PC-9 (cell line): ENCODE data around the gene TOR3A. TPM values are rescaled to one million over a fixed set of nuclear protein-coding genes. Genes with fewer than 3 reads are reported as not detected.

Experiments
- BruUV-seq: library from RNA; stranded (reverse); fragments of 400-500 nt; replicated peaks from 2 replicates; lab custom pipeline; 2021; lab: Mats Ljungman, UMichigan
- CTCF ChIA-PET: fragments of 300-600 bp; sonication (Branson Sonifier 250); formaldehyde crosslinking; loops from one replicate; lab custom pipeline; 2022; ENCODE audit warnings: antibody characterized with exemption; lab: Charles Lee
- POLR2A ChIA-PET: fragments of 300-600 bp; sonication (Branson Sonifier 250); formaldehyde crosslinking; loops from one replicate; lab custom pipeline; 2022; ENCODE audit warnings: antibody characterized with exemption; ENCODE audit not compliant: unreplicated experiment; lab: Charles Lee
- DNase-seq, 2 experiments: peaks; one replicate each; pipeline versions ENCODE4 v3.0.0 to v3.0.0-alpha.2; 2015 to 2022; ENCODE audit warnings: mixed read lengths in 1 of 2
- H2AFZ ChIP-seq: fragments of 200-600 bp; sonication (generic); 2 replicates; pipeline ENCODE4 v1.8.1; 2017; ENCODE audit warnings: antibody characterized with exemption
- H3F3A ChIP-seq: fragments of 200-600 bp; sonication (generic); 2 replicates; pipeline ENCODE4 v1.8.1; 2017; ENCODE audit warnings: antibody characterized with exemption, mild to moderate bottlenecking, low read depth; ENCODE audit not compliant: insufficient read depth
- H3K27ac ChIP-seq: fragments of 200-600 bp; sonication (generic); 2 replicates; pipeline ENCODE4 v1.6.1; 2016; ENCODE audit warnings: mixed run types
- H3K27me3 ChIP-seq: fragments of 200-600 bp; sonication (generic); 2 replicates; pipeline ENCODE4 v1.6.1; 2016; ENCODE audit warnings: low read depth, mixed run types; ENCODE audit not compliant: insufficient read depth
- H3K36me3 ChIP-seq: fragments of 200-600 bp; sonication (generic); 2 replicates; pipeline ENCODE4 v1.6.1; 2016; ENCODE audit warnings: low read depth, mixed run types
- H3K4me1 ChIP-seq: fragments of 200-600 bp; sonication (generic); replicated peaks from 2 replicates; pipeline ENCODE4 v1.6.1; 2016; ENCODE audit warnings: mixed run types; ENCODE audit not compliant: insufficient read depth
- H3K4me2 ChIP-seq: fragments of 200-600 bp; sonication (generic); 2 replicates; pipeline ENCODE4 v1.6.1; 2017; ENCODE audit warnings: mixed run types
- H3K4me3 ChIP-seq: fragments of 200-600 bp; sonication (generic); 2 replicates; pipeline ENCODE4 v1.6.1; 2016; ENCODE audit warnings: mixed run types
- H3K79me2 ChIP-seq: fragments of 200-600 bp; sonication (generic); 2 replicates; pipeline ENCODE4 v1.6.1; 2017; ENCODE audit warnings: low read depth, mixed run types
- H3K9me2 ChIP-seq: fragments of 200-600 bp; sonication (generic); 2 replicates; pipeline ENCODE4 v1.8.1; 2017; ENCODE audit warnings: mild to moderate bottlenecking; ENCODE audit not compliant: insufficient read depth
- H3K9me3 ChIP-seq: fragments of 200-600 bp; sonication (generic); 2 replicates; pipeline ENCODE4 v1.8.1; 2016; ENCODE audit warnings: low read depth; ENCODE audit not compliant: insufficient read depth
- H4K20me1 ChIP-seq: fragments of 200-600 bp; sonication (generic); 2 replicates; pipeline ENCODE4 v1.8.1; 2017; ENCODE audit not compliant: insufficient read depth
- CTCF ChIP-seq: fragments of 200-600 bp; sonication (generic); conservative IDR thresholded peaks from 2 replicates; pipeline ENCODE4 v1.6.1; 2017; ENCODE audit warnings: mixed run types, antibody characterized with exemption, mild to moderate bottlenecking, moderate library complexity
- EZH2 ChIP-seq: fragments of 200-600 bp; sonication (generic); IDR thresholded peaks from 2 replicates; pipeline ENCODE4 v1.8.0; 2017; ENCODE audit warnings: antibody characterized with exemption, low read depth
- intact Hi-C: fragments of 100-400 bp; cut with micrococcal nuclease; formaldehyde crosslinking; loops from one replicate; pipeline ENCODE4 v1.10.0; 2022; ENCODE audit not compliant: unreplicated experiment
- total RNA-seq: library from RNA; stranded (reverse); gene quantifications from 2 replicates; pipeline ENCODE4 v1.2.3, GENCODE V29; 2021

Gene TOR3A
- total RNA-seq, 1 experiment from 2014 or later = 31.6 TPM

- BruUV-seq = no TSS peak
These were observed 63.7 kb downstream of the TOR3A start for GRCh38 chr1:179145521-179145920.

More at GRCh38 chr1:179145521-179145920, 63.7 kb downstream of the TOR3A start:
- Histone ChIP-seq H3K4me2 (no peak overlapping the region), H3K79me2 (peaks cover 51% of the 10 kb centered on the region), H3K27ac (peak overlapping the region; percentile 94; the same call in 1 of the 2 replicates), H3K9me2 (no peaks in the 10 kb centered on the region), H3K4me3 (no peak overlapping the region), H2AFZ (no peak overlapping the region), H4K20me1 (no peaks in the 10 kb centered on the region), H3K27me3 (no peaks in the 10 kb centered on the region), H3K9me3 (no peaks in the 10 kb centered on the region), H3K36me3 (no peaks in the 10 kb centered on the region), H3F3A (peaks cover 41% of the 10 kb centered on the region), H3K4me1 (peaks cover 44% of the 10 kb centered on the region)
- ChIA-PET CTCF (no interaction called here), POLR2A (no interaction called here)
- no peak for DNase-seq
- TF ChIP-seq EZH2 = no peak
- no peak for TF ChIP-seq CTCF
- intact Hi-C loops = no loop called here

Other genes with a start within 250 kb of the TOR3A start
- gene ANGPTL1, start 211.0 kb upstream of the TOR3A start, total RNA-seq = not detected in 2 replicates
- 68.1 and 80.5 TPM in 2 replicates for gene FAM20B, start 56.2 kb upstream of the TOR3A start, total RNA-seq
- gene ABL2, start 147.6 kb downstream of the TOR3A start, total RNA-seq = 23.5 and 27.4 TPM in 2 replicates
- gene SOAT1, start 211.7 kb downstream of the TOR3A start, total RNA-seq = 26.2 and 43.5 TPM in 2 replicates